HFF-Myc (cell line): Measurements from ENCODE around the gene COL18A1.

Experiments used
- DNase-seq: peaks from one replicate; pipeline ENCODE4 v3.0.0-alpha.2; 2011; ENCODE audit warnings: low read depth; ENCODE audit errors: extremely low read depth
- H3K4me3 ChIP-seq: replicated peaks from 2 replicates; pipeline ENCODE4 v1.5.1; 2011; ENCODE audit warnings: low read depth, mild to moderate bottlenecking, control low read depth, low read length
- CTCF ChIP-seq: IDR thresholded peaks from 2 replicates; pipeline ENCODE4 v1.5.1; 2012; ENCODE audit warnings: mild to moderate bottlenecking, low read depth, low read length, control low read depth; ENCODE audit errors: missing control alignments

COL18A1 gene

DNA sequence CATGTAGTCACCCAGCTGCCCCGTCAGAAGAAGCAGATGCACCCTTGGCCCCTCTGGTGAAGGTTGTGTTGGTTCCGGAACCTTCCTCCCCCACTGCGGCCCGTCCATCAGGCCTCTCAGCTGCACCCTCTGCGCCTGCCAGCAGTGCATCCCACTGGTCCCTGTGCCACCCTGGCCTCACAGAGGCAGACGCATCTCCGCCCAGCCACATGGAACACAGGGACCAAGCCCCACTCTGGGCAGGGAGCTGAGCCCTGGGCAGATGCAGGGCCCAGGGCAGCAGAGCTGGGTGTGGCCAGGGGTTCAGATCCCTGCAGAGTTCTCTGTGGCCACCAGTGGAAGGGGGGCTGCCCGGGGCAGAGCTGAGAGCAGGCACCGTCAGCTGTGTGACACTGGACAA is 86.7 kb downstream of the COL18A1 start:
- DNase-seq = no peak
- H3K4me3 ChIP-seq = no peak overlapping the region
- TF ChIP-seq CTCF = no peak

DNA sequence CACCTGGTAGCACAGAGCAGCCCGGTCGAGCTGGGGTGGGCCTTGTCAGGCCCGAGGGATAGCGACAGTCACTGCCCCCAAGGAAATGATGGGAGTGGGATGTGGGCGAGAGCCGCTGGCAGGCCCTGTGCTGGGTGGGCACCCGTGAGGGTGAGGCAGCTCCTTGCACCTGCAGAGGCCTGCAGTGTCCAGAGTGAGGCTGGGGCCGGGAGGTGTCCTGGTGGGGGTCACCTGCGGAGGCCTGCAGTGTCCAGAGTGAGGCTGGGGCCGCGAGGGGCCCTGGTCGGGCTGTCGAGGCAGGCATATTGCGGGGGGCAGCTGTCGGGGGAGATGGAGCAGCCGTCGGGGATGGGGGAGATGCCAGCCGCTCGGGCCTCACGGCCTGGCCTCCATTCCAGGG is 87.8 kb downstream of the COL18A1 start:
- TF ChIP-seq CTCF = no peak
- H3K4me3 ChIP-seq = no peak overlapping the region
- no peak for DNase-seq

DNA sequence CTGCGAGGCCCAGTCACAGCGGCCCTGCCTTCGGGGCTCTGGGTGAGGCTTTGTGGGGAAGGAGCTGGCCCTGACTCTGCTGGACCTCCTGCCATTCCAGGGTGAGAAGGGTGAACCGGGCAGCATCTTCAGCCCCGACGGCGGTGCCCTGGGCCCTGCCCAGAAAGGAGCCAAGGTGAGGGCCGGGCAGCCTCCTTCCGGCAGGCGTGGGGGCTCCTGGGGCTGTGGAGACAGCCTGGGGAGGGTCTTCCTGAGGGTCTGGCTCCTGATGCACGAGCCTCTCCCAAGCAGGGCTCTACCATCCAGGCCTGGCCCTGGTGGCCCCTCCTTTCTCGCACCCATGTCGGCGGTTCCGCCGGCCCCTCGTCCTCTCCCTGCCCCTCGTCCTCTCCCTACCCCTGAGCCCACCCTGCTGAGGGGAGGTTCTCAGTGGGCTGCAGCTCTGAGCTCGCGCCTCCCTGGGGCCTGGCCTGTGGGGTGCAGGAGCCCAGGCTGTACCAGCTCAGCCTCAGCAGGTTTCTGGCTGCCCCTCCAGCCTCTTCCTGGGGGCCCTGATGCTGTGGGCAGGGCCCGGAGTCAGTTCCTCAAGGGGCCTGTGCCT is 88.5 kb downstream of the COL18A1 start:
- no peak overlapping the region for H3K4me3 ChIP-seq
- no peak for DNase-seq
- TF ChIP-seq CTCF = no peak

DNA sequence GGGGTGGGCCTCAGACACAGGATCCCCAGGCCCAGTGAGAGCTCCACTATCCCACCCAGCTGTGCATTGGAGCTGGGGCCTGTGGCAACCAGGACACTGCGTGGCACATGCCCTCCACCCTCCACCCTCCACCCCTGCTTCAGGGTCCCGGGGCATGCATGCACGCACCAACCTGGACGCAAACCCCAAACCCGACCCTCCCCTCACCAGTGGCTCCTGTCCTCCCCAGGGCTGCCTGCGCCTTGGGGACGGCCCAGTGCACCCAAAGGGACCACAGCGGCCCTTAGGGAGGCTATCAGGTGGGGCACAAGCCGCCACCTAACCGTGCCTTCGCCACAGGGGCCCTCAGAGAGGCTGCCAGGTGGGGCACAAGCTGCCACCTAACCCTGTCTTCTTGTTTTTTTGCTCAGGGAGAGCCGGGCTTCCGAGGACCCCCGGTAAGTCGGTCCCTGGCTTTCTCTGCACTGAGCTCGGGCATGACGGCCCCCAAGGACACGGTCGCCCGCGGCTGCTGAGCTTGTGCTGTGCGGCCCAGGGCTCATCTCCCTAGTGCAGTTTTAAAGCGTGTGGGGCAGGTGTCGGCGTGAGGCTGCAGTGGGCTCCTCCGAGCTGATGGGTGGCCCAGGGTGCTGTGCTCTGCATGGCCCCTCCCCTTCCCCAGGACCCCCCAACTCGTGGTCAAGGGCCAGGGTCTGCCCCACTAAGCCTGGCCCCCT is 89.3 kb downstream of the COL18A1 start:
- H3K4me3 ChIP-seq = no peak overlapping the region
- no peak for TF ChIP-seq CTCF
- no peak for DNase-seq

DNA sequence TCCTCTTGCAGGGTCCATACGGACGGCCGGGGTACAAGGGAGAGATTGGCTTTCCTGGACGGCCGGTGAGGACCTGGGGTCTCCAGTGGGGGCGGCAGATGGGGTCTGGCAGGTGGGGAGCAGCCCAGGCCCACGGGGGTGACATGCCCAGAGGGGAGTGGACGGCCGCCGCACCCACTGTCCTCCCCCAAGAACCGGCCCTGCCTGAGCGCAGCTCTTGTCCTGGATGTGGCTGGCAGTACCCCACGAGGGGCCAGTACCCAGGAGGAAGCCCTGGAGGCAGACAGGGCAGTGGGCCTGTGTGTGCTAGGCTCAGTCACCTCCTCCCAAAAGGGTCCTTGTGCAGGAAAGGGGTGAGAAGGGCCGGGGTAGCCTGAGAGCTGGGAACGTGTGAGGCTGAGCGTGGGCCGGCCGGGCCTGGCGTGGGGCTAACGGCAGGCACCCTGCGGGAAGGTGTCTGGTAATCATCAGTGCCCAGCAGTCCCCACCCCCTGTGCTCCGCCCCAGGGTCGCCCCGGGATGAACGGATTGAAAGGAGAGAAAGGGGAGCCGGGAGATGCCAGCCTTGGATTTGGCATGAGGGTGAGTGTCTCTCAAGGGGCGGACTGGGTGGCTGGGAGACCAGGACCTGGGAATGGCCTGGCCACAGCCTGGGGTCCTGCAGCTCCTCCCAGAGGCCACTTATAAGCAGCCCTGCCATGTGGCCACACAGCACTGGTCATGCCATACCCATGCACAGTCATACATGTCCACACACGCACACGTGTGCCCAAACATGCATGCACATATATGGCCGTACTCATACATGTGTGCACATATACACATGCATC is 90.1 kb downstream of the COL18A1 start:
- no peak for TF ChIP-seq CTCF
- no peak for DNase-seq
- H3K4me3 ChIP-seq = no peak overlapping the region

DNA sequence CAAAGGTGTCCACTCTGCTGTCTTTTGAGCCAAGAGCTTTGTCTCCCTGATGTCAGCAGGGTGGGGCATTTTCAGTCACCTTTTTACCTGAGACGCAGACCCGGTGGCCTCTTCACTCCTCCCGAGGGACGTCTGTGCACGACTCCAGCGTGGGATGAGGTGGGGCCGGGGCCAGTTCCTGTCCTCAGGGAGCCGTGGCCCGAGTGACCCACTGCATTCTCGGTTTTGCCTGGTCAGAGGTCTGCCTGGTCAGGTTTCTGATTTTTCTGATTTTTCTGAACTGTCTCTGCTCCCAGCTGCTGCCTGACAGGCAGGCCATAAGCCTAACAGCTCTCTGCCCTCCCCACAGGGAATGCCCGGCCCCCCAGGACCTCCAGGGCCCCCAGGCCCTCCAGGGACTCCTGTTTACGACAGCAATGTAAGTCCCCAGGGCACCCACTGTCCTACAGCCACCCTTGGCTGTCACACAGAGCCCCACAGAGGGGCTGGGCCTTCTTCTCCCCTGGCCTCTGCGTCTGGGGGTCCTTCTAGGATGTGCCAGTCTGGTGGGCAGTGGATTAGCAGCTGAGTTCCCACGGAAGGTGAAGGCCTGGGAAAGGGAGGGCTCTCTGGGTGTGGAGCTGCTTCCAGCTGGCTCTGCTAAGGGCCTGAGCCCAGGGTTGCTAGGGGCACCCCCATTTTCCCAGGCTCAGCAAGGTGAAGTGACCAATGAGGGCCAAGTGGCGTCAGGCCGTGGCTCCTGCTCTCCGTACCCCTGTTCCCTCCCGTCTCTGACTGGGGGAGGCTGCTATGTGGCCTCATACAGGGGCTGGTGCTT is 91.4 kb downstream of the COL18A1 start:
- TF ChIP-seq CTCF = no peak

More for the DNA sequence above, 91.4 kb downstream of the COL18A1 start:
- H3K4me3 ChIP-seq = no peak overlapping the region
- DNase-seq = no peak
